ENCODE results near the gene NAALADL2.

Gene NAALADL2

DNA sequence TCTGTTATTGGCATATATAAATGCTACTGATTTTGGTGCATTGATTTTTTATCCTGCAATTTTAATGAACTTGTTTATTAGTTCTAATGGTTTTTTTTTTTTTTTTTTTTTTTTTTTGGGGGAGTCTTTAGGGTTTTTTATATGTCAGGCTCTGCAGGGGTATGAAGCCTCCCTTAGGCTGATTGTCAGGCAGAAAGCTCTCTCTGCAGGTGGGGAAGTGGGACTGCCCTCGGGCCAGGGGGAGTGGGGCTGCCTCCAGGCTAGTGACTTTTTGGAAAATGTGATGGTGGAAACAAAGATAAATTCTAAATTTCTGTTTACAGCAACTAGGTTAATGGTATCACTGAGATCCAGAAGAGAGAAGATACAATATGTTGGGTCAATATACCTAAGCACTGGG is 14.4 kb upstream of the NAALADL2 start:
- H3K27me3 ChIP-seq (ENCODE audit: insufficient read depth, low read depth) = no peaks in the 10 kb centered on the region
- TF ChIP-seq, protein P1, sequence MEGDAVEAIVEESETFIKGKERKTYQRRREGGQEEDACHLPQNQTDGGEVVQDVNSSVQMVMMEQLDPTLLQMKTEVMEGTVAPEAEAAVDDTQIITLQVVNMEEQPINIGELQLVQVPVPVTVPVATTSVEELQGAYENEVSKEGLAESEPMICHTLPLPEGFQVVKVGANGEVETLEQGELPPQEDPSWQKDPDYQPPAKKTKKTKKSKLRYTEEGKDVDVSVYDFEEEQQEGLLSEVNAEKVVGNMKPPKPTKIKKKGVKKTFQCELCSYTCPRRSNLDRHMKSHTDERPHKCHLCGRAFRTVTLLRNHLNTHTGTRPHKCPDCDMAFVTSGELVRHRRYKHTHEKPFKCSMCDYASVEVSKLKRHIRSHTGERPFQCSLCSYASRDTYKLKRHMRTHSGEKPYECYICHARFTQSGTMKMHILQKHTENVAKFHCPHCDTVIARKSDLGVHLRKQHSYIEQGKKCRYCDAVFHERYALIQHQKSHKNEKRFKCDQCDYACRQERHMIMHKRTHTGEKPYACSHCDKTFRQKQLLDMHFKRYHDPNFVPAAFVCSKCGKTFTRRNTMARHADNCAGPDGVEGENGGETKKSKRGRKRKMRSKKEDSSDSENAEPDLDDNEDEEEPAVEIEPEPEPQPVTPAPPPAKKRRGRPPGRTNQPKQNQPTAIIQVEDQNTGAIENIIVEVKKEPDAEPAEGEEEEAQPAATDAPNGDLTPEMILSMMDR (conservative IDR thresholded peaks at IDR 0.05; ENCODE audit: low read depth, low read length) = no peak

DNA sequence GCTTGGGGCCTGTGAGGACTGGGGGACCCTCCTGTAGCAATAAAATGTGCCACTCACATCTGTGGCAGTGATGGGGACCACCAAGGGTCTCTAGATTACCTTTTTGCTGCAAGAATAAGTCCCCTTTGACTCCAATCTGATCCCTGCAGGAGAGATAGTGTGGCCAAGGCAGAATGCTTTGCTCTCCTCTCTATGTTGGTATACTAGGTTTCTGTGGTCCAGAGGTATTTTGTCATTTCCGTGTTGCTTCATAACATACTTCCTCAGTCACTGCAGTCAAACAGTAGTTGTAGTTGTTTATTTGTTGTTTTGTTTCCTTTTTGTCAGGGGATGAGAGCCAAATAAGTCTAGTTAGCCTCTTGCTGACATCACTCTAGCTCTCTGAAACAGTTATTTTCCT is 13.1 kb upstream of the NAALADL2 start:
- TF ChIP-seq, protein P1 (conservative IDR thresholded peaks at IDR 0.05; ENCODE audit: low read depth, low read length) = no peak
- Histone ChIP-seq H2AFZ (ENCODE audit: low read depth) (no peak overlapping the region), H3K79me2 (ENCODE audit: insufficient read depth, low read depth) (no peaks in the 10 kb centered on the region), H3K9ac (no peak overlapping the region), H3K4me3 (IDR thresholded peaks at IDR 0.05; ENCODE audit: insufficient read depth, low read depth, low read length) (no peak overlapping the region), H4K20me1 (ENCODE audit: insufficient read depth) (no peaks in the 10 kb centered on the region), H3K27ac (no peak overlapping the region), H3K4me1 (ENCODE audit: low read depth, poor library complexity, severe bottlenecking) (no peaks in the 10 kb centered on the region), H3K36me3 (ENCODE audit: insufficient read depth) (no peaks in the 10 kb centered on the region), H3K27me3 (ENCODE audit: insufficient read depth, low read depth) (no peaks in the 10 kb centered on the region), H3K4me2 (no peak overlapping the region)

More for the DNA sequence above, 14.4 kb upstream of the NAALADL2 start:
- Histone ChIP-seq H3K27ac (no peak overlapping the region), H3K4me3 (IDR thresholded peaks at IDR 0.05; ENCODE audit: insufficient read depth, low read depth, low read length) (no peak overlapping the region), H3K4me2 (no peak overlapping the region), H3K9ac (no peak overlapping the region), H3K4me1 (ENCODE audit: low read depth, poor library complexity, severe bottlenecking) (no peaks in the 10 kb centered on the region), H4K20me1 (ENCODE audit: insufficient read depth) (no peaks in the 10 kb centered on the region), H3K79me2 (ENCODE audit: insufficient read depth, low read depth) (no peaks in the 10 kb centered on the region), H2AFZ (ENCODE audit: low read depth) (no peak overlapping the region), H3K36me3 (ENCODE audit: insufficient read depth) (no peaks in the 10 kb centered on the region)

DNA sequence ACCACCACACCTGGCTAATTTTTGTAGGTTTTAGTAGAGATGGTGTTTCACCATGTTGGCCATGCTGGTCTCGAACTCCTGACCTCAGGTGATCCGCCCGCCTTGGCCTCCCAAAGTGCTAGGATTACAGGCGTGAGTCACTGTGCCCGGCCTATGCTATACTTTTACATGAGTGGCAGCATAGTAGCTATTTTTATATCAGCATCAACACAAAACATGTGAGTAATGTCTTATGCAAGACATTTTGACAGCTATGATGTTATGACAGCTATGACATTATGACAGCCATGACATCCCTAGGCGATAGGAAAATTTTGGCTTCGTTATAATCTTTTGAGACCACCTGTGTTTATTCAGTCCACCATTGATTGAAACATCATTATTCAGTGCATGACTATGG is 4.1 kb upstream of the NAALADL2 start:
- no peak overlapping the region for H2AFZ ChIP-seq (ENCODE audit: low read depth)

DNA sequence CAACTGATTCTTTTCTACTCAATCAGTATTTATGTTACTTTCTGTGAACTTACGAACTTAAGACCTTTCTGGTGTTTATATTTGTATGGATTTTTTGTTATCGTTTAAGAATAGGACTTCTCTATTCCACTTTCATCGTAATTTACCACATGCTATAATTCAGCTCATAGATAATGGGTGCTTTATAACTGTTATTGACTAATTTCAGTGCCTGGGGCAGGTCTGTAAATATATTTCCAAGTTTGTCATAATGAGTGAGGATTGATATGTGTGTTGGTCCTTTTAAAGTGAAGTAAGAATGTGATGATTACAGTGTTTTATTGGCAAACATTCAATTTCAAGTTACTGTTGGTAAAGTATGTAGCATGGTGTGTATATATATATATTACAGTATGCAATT is 1.8 kb upstream of the NAALADL2 start:
- H3K4me1 ChIP-seq (ENCODE audit: low read depth, poor library complexity, severe bottlenecking) = no peaks in the 10 kb centered on the region
- H2AFZ ChIP-seq (ENCODE audit: low read depth) = no peak overlapping the region
- H3K4me2 ChIP-seq = no peak overlapping the region
- TF ChIP-seq, protein P1 (conservative IDR thresholded peaks at IDR 0.05; ENCODE audit: low read depth, low read length) = no peak
- H3K4me3 ChIP-seq (IDR thresholded peaks at IDR 0.05; ENCODE audit: insufficient read depth, low read depth, low read length) = no peak overlapping the region
- H3K27me3 ChIP-seq (ENCODE audit: insufficient read depth, low read depth) = no peaks in the 10 kb centered on the region
- H3K9ac ChIP-seq = no peak overlapping the region
- no peaks in the 10 kb centered on the region for H3K79me2 ChIP-seq (ENCODE audit: insufficient read depth, low read depth)
- H3K36me3 ChIP-seq (ENCODE audit: insufficient read depth) = no peaks in the 10 kb centered on the region
- H4K20me1 ChIP-seq (ENCODE audit: insufficient read depth) = no peaks in the 10 kb centered on the region
- no peak overlapping the region for H3K27ac ChIP-seq

More for the DNA sequence above, 4.1 kb upstream of the NAALADL2 start:
- TF ChIP-seq, protein P1 (conservative IDR thresholded peaks at IDR 0.05; ENCODE audit: low read depth, low read length) = no peak
- Histone ChIP-seq H3K4me3 (IDR thresholded peaks at IDR 0.05; ENCODE audit: insufficient read depth, low read depth, low read length) (no peak overlapping the region), H3K79me2 (ENCODE audit: insufficient read depth, low read depth) (no peaks in the 10 kb centered on the region), H3K9ac (no peak overlapping the region), H3K4me1 (ENCODE audit: low read depth, poor library complexity, severe bottlenecking) (no peaks in the 10 kb centered on the region), H3K27me3 (ENCODE audit: insufficient read depth, low read depth) (no peaks in the 10 kb centered on the region), H4K20me1 (ENCODE audit: insufficient read depth) (no peaks in the 10 kb centered on the region), H3K4me2 (no peak overlapping the region), H3K27ac (no peak overlapping the region), H3K36me3 (ENCODE audit: insufficient read depth) (no peaks in the 10 kb centered on the region)
